CD4-positive, alpha-beta T cell (primary cell): Measurements from ENCODE around the gene POLR2I. TPM values are rescaled to one million over a fixed set of nuclear protein-coding genes. Genes with fewer than 3 reads are reported as not detected.

Experiments used
- ATAC-seq: fragments of 200-7000 bp; cut with Tn5 transposase; one replicate; pipeline ENCODE4 v1.10.0; 2022; ENCODE audit warnings: mild to moderate bottlenecking; ENCODE audit not compliant: poor library complexity
- CTCF ChIA-PET: fragments of 350-600 bp; sonication (Branson Sonifier 250); formaldehyde crosslinking; loops from one replicate; lab custom pipeline; 2021; ENCODE audit warnings: antibody characterized with exemption, inconsistent platforms; lab: Charles Lee
- POLR2A ChIA-PET: fragments of 350-600 bp; sonication (Branson Sonifier 250); formaldehyde crosslinking; loops from one replicate; lab custom pipeline; 2021; ENCODE audit warnings: antibody characterized with exemption, inconsistent platforms; lab: Charles Lee
- DNase-seq, 14 experiments: peaks; one replicate each; pipeline ENCODE4 v3.0.0-alpha.2; 2013 to 2020; ENCODE audit warnings: mixed read lengths in 2 of 14
- H3K27ac ChIP-seq, 2 donors: one replicate each; pipeline versions ENCODE4 v1.5.1 to v1.7.0; 2013; ENCODE audit warnings: low read length in 2 of 2, low read depth in 1 of 2, mild to moderate bottlenecking in 1 of 2
- H3K27me3 ChIP-seq, 2 experiments: 1 replicate in 1 of 2; 2 replicates in 1 of 2; pipeline versions ENCODE4 v1.6.1 to v1.7.0; 2013; ENCODE audit warnings: low read length in 2 of 2, control low read depth in 1 of 2, mild to moderate bottlenecking in 1 of 2, moderate library complexity in 1 of 2; ENCODE audit not compliant: insufficient read depth in 2 of 2, control insufficient read depth in 1 of 2
- H3K36me3 ChIP-seq: one replicate; pipeline ENCODE4 v1.6.1; 2013; ENCODE audit warnings: low read length, control low read depth; ENCODE audit not compliant: insufficient read depth
- H3K4me1 ChIP-seq: one replicate; pipeline ENCODE4 v1.6.1; 2013; ENCODE audit warnings: low read length, control low read depth; ENCODE audit not compliant: insufficient read depth
- H3K4me3 ChIP-seq: one replicate; pipeline ENCODE4 v1.5.1; 2013; ENCODE audit warnings: mild to moderate bottlenecking, low read length, moderate library complexity
- H3K9me3 ChIP-seq, 2 experiments: 1 replicate in 1 of 2; 2 replicates in 1 of 2; pipeline versions ENCODE4 v1.6.1 to v1.7.0; 2013; ENCODE audit warnings: low read length in 2 of 2, mild to moderate bottlenecking in 2 of 2, control low read depth in 1 of 2, moderate library complexity in 1 of 2; ENCODE audit not compliant: control insufficient read depth in 1 of 2, insufficient read depth in 1 of 2
- H3K27ac Mint-ChIP-seq: one replicate; pipeline ENCODE4 v1.8.0; 2020; ENCODE audit warnings: mixed read lengths
- H3K27me3 Mint-ChIP-seq: one replicate; pipeline ENCODE4 v1.8.0; 2021; ENCODE audit warnings: mixed read lengths
- H3K36me3 Mint-ChIP-seq: one replicate; pipeline ENCODE4 v1.8.0; 2021; ENCODE audit warnings: low read depth, mixed read lengths
- H3K4me1 Mint-ChIP-seq: one replicate; pipeline ENCODE4 v1.8.0; 2021; ENCODE audit warnings: low read depth, mixed read lengths
- H3K4me3 Mint-ChIP-seq: one replicate; pipeline ENCODE4 v1.8.0; 2020; ENCODE audit warnings: mild to moderate bottlenecking, mixed read lengths
- H3K9me3 Mint-ChIP-seq: one replicate; pipeline ENCODE4 v1.8.0; 2020; ENCODE audit warnings: mixed read lengths
- CTCF ChIP-seq: fragments of 200-600 bp; IDR thresholded peaks from one replicate; pipeline ENCODE4 v1.8.0; 2022; ENCODE audit warnings: antibody characterized with exemption, mild to moderate bottlenecking
- intact Hi-C, 2 experiments: fragments of 100-400 bp; cut with DNase I in 1 of 2; cut with micrococcal nuclease in 1 of 2; formaldehyde crosslinking; loops; one replicate each; pipeline versions ENCODE4 v1.15.1 to v1.9.0; 2023 to 2025; cut with DNase I, micrococcal nuclease
- total RNA-seq, 174 experiments: library from RNA in 2 of 174; stranded (reverse) in 2 of 174; gene quantifications; one replicate each; pipeline ENCODE4 v1.2.3 and lab custom pipeline; 2021 to 2026

POLR2I gene
- total RNA-seq, 2 experiments from 2014 or later, result 29.2 to 31.1 TPM

- Histone ChIP-seq H3K27ac (no peak overlapping the region), H3K27me3 (no peaks in the 10 kb centered on the region), H3K36me3 (peaks cover 7% of the 10 kb centered on the region), H3K9me3 (no peaks in the 10 kb centered on the region), H3K4me1 (no peaks in the 10 kb centered on the region), H3K4me3 (no peak overlapping the region)
- ChIA-PET CTCF (no interaction called here), POLR2A (interaction anchor here (0.9 kb wide), 1 partner anchor 8 kb away, joined by 5 read pairs; the partner anchor contains the start of genes POLR2I and TBCB)
- Mint-ChIP-seq H3K27ac (no peak overlapping the region), H3K4me3 (no peak overlapping the region), H3K9me3 (no peaks in the 10 kb centered on the region), H3K36me3 (peaks cover 13% of the 10 kb centered on the region), H3K27me3 (no peaks in the 10 kb centered on the region), H3K4me1 (no peaks in the 10 kb centered on the region)
- ATAC-seq (no peak), DNase-seq (no peak)
- intact Hi-C loops, result no loop called here
- TF ChIP-seq CTCF, result no peak
These were observed 7.7 kb downstream of the POLR2I start for GRCh38 chr19:36106991-36107390.

- ATAC-seq (no peak), DNase-seq (no peak)
- H3K27me3 ChIP-seq, result no peaks in the 10 kb centered on the region
- CTCF ChIA-PET, result no interaction called here
- no peaks in the 10 kb centered on the region for H3K27me3 Mint-ChIP-seq
- no peaks in the 10 kb centered on the region for H3K4me1 ChIP-seq
- POLR2A ChIA-PET, result interaction anchor here (0.9 kb wide), 1 partner anchor 8 kb away, joined by 5 read pairs; the partner anchor contains the start of genes POLR2I and TBCB
- TF ChIP-seq CTCF, result no peak
- no peak overlapping the region for H3K4me3 Mint-ChIP-seq
- no peaks in the 10 kb centered on the region for H3K4me1 Mint-ChIP-seq
- H3K36me3 ChIP-seq, result peaks cover 7% of the 10 kb centered on the region
- H3K27ac ChIP-seq, result no peak overlapping the region
- no peaks in the 10 kb centered on the region for H3K9me3 Mint-ChIP-seq
- H3K9me3 ChIP-seq, result no peaks in the 10 kb centered on the region
- intact Hi-C loops, result no loop called here
- H3K27ac Mint-ChIP-seq, result no peak overlapping the region
- peaks cover 9% of the 10 kb centered on the region for H3K36me3 Mint-ChIP-seq
- H3K4me3 ChIP-seq, result no peak overlapping the region
These were observed 8.2 kb downstream of the POLR2I start for GRCh38 chr19:36106441-36106840.

- Mint-ChIP-seq H3K4me3 (no peak overlapping the region), H3K27me3 (no peaks in the 10 kb centered on the region), H3K27ac (no peak overlapping the region), H3K4me1 (no peaks in the 10 kb centered on the region), H3K9me3 (no peaks in the 10 kb centered on the region), H3K36me3 (peaks cover 8% of the 10 kb centered on the region)
- intact Hi-C loops, result no loop called here
- POLR2A ChIA-PET, result interaction anchor here (0.9 kb wide), 1 partner anchor 11 kb away, joined by 3 read pairs; the partner anchor contains the start of gene POLR2I
- Histone ChIP-seq H3K27me3 (no peaks in the 10 kb centered on the region), H3K27ac (no peak overlapping the region), H3K4me3 (no peak overlapping the region), H3K4me1 (no peaks in the 10 kb centered on the region), H3K36me3 (peaks cover 3% of the 10 kb centered on the region), H3K9me3 (no peaks in the 10 kb centered on the region)
- ATAC-seq (no peak), DNase-seq (no peak)
- CTCF ChIA-PET, result no interaction called here
- TF ChIP-seq CTCF, result no peak
These were observed 10.7 kb downstream of the POLR2I start for GRCh38 chr19:36103842-36104552.
